Epithelial cell of esophagus (primary cell): ENCODE measurements around the gene LY86.
"Not testable (repeated sequence)": the region's sequence is repeated elsewhere in the genome, so short reads cannot be mapped to it uniquely, and the experiment has no call there.

Experiments
- DNase-seq: peaks from one replicate; pipeline ENCODE4 v3.0.0; 2010; ENCODE audit warnings: low read depth
- H3K4me3 ChIP-seq: 2 replicates; pipeline ENCODE4 v1.5.1; 2011; ENCODE audit warnings: mild to moderate bottlenecking, low read length, control low read depth
- TF ChIP-seq, protein P1 (sequence below): IDR thresholded peaks from 2 replicates; pipeline ENCODE4 v1.5.1; 2011; ENCODE audit warnings: low read depth, mild to moderate bottlenecking, low read length, control low read depth, inconsistent platforms; ENCODE audit not compliant: insufficient read depth; ENCODE audit errors: missing control alignments

Gene LY86

GRCh38 chr6:6604015-6604414, 15.5 kb downstream of the LY86 start:
- TF ChIP-seq, protein P1, sequence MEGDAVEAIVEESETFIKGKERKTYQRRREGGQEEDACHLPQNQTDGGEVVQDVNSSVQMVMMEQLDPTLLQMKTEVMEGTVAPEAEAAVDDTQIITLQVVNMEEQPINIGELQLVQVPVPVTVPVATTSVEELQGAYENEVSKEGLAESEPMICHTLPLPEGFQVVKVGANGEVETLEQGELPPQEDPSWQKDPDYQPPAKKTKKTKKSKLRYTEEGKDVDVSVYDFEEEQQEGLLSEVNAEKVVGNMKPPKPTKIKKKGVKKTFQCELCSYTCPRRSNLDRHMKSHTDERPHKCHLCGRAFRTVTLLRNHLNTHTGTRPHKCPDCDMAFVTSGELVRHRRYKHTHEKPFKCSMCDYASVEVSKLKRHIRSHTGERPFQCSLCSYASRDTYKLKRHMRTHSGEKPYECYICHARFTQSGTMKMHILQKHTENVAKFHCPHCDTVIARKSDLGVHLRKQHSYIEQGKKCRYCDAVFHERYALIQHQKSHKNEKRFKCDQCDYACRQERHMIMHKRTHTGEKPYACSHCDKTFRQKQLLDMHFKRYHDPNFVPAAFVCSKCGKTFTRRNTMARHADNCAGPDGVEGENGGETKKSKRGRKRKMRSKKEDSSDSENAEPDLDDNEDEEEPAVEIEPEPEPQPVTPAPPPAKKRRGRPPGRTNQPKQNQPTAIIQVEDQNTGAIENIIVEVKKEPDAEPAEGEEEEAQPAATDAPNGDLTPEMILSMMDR, result no peak
- DNase-seq, result no peak
- H3K4me3 ChIP-seq, result no peak overlapping the region

- TF ChIP-seq, protein P1, result no peak
- no peak for DNase-seq
- no peak overlapping the region for H3K4me3 ChIP-seq
Measured at GRCh38 chr6:6604566-6604965, 16.0 kb downstream of the LY86 start.

- no peak overlapping the region for H3K4me3 ChIP-seq
- TF ChIP-seq, protein P1, result no peak
- no peak for DNase-seq
Measured at GRCh38 chr6:6605873-6606272, 17.4 kb downstream of the LY86 start.

DNA sequence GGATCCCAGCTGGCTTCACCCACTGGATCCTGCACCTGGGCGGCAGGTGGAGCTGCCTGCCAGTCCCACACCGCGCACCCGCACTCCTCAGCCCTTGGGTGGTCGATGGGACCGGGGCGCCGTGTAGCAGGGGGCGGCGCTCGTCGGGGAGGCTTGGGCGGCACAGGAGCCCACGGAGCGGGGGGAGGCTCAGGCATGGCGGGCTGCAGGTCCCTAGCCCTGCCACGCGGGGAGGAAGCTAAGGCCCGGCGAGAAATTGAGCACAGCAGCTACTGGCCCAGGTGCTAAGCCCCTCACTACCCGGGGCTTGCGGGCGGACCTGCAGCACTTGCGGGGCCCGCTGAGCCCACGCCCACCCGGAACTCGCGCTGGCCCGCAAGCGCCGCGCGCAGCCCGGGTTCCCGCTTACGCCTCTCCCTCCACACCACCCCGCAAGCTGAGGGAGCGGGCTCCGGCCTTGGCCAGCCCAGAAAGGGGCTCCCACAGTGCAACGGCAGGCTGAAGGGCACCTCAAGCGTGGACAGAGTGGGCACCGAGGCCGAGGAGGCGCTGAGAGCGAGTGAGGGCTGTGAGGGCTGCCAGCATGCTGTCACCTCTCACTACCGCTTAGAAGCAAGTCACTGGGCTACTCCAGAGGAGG, 18.0 kb downstream of the LY86 start:
- H3K4me3 ChIP-seq, DNase-seq: not testable (repeated sequence)

- no peak overlapping the region for H3K4me3 ChIP-seq
- TF ChIP-seq, protein P1, result no peak
- DNase-seq, result no peak
Measured at GRCh38 chr6:6609450-6609849, 20.9 kb downstream of the LY86 start.

DNA sequence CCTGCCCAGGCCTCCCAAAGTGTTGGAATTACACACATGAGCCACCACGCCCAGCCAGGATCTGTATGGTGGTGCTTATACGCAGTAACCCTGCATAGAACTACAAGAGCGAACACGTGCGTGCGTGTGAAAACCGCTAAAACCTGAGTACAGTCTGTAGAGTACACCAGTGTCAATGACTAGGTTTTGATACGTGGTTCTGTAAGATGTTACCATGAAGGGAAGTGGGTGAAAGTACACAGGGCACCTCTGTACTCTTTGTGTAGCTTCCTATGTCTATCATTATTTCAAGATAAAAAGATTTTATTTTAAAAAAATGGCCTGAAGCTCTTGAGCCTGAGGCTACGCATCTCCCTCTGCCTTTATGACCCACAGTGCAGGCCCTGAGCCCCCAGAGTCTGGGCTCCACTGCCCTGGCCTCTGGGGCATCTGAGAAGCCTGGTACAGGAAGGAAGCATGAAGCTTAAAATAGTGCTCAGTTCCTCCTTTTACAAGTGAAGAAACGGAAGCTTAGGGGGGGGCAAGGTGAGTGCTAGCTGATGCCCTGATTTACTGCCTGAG, 21.6 kb downstream of the LY86 start:
- no peak overlapping the region for H3K4me3 ChIP-seq
- no peak for DNase-seq
- TF ChIP-seq, protein P1, result no peak

DNA sequence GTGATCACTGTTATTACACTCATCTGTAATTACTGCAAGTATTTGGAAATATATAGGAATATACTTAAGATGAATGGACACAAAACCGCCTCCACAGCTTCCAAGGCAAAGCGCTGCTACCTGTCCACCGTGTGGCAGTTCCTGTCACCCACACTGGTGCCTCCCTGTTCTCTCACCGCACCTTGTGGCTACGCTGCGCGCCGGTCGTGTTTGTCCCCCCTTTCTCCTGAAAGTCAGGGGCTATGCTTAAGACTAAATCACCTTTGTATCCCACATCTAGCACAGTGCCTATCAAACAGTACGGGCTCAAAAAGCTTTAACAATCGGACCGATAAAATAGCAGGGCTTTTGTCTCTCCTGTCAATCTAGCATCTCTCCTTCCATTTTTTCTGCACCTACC, 23.0 kb downstream of the LY86 start:
- DNase-seq, result no peak
- TF ChIP-seq, protein P1, result no peak
- no peak overlapping the region for H3K4me3 ChIP-seq
